ENCODE data around the gene GMPR.

GMPR gene

GRCh38 chr6:16236009-16236501 lies 2.3 kb upstream of the GMPR start:
- FAIRE-seq, result no peak
- no peak for DNase-seq (ENCODE audit: insufficient read length, low spot score)
- TF ChIP-seq CTCF (IDR thresholded peaks at IDR 0.05; ENCODE audit: insufficient read depth, missing control alignments), result no peak

GRCh38 chr6:16236631-16237199 lies 1.7 kb upstream of the GMPR start:
- no peak for DNase-seq (ENCODE audit: insufficient read length, low spot score)
- TF ChIP-seq CTCF (IDR thresholded peaks at IDR 0.05; ENCODE audit: insufficient read depth, missing control alignments), result no peak
- no peak for FAIRE-seq

GRCh38 chr6:16237242-16237641 lies 1.1 kb upstream of the GMPR start:
- FAIRE-seq, result no peak
- no peak for TF ChIP-seq CTCF (IDR thresholded peaks at IDR 0.05; ENCODE audit: insufficient read depth, missing control alignments)
- no peak for DNase-seq (ENCODE audit: insufficient read length, low spot score)

GRCh38 chr6:16238963-16239797 lies 793 bp downstream of the GMPR start:
- FAIRE-seq (no peak), DNase-seq (ENCODE audit: insufficient read length, low spot score) (no peak)
- TF ChIP-seq CTCF (IDR thresholded peaks at IDR 0.05; ENCODE audit: insufficient read depth, missing control alignments), result peak; percentile 13

- no peak for FAIRE-seq
- no peak for TF ChIP-seq CTCF (IDR thresholded peaks at IDR 0.05; ENCODE audit: insufficient read depth, missing control alignments)
Observed at GRCh38 chr6:16239798-16240123, 1.4 kb downstream of the GMPR start.

GRCh38 chr6:16240589-16241320 lies 2.4 kb downstream of the GMPR start:
- no peak for TF ChIP-seq CTCF (IDR thresholded peaks at IDR 0.05; ENCODE audit: insufficient read depth, missing control alignments)
- FAIRE-seq (no peak), DNase-seq (ENCODE audit: insufficient read length, low spot score) (no peak)

More at GRCh38 chr6:16239798-16240123, 1.4 kb downstream of the GMPR start:
- DNase-seq (ENCODE audit: insufficient read length, low spot score), result no peak
